HG03342 (cell line): Measurements from ENCODE around the gene MYRIP.

Experiments used
- ATAC-seq: cut with Tn5 transposase; IDR thresholded peaks from one replicate; pipeline ENCODE4 v1.9.1; 2021; ENCODE audit warnings: mild to moderate bottlenecking, moderate library complexity; ENCODE audit not compliant: unreplicated experiment

Gene MYRIP

GRCh38 chr3:39962581-39962980, 153.2 kb downstream of the MYRIP start:
- ATAC-seq = no peak

DNA sequence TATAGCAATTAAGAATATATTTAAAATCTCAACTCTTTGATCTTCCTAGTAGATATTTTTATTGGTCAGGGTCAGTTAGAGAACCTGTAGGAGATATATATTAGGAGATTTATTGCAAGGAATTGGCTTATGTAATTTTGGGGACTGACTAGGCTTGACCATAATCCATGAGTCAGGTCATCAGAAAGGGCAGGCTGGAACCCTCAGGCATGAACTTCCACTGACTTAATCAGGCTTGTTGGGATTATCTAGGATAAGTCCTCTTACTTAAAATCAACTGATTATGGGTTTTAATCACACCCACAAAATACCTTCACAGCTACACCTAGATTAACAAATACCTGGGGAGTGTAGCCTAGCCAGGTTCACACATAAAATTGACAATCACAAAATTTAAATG, 156.1 kb downstream of the MYRIP start:
- no peak for ATAC-seq

DNA sequence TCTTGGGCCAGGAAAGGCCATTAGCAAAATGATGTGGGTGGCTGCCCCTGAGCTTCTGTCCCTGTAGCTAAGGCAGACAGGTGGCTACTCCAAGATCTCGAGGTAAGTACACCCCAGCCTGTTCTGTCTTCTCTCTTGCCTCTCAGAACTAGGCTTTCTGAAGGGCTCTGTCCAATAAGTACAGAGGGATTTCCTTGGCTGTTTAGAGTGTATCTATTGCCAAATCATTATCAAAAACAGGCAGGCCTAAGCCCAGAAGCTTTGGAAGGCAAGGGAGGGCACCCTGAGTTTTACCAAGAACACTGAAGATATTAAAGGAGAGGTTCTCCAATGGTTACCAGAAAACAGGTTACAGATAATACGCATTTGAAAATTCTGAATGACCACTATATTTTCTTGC, 156.6 kb downstream of the MYRIP start:
- ATAC-seq = no peak

DNA sequence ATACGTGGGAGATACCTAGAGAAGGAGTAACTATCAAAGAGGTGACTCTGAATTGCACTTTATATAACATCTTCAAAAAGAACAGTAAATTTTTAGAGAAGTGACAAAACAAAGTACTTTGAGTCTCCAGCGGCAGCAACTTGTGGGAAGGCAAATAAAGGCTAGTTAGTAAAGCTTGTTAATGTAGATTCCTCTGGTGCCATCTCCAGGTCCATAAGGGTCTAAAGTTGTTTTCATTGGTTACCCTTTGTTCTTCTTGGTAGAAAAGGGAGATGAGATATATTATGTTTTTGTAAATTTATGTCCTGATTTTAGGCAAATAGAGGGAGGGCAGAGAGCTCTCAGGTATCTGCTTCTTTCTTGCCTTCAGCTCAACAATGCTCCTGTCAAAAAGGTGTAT, 161.6 kb downstream of the MYRIP start:
- ATAC-seq = no peak

DNA sequence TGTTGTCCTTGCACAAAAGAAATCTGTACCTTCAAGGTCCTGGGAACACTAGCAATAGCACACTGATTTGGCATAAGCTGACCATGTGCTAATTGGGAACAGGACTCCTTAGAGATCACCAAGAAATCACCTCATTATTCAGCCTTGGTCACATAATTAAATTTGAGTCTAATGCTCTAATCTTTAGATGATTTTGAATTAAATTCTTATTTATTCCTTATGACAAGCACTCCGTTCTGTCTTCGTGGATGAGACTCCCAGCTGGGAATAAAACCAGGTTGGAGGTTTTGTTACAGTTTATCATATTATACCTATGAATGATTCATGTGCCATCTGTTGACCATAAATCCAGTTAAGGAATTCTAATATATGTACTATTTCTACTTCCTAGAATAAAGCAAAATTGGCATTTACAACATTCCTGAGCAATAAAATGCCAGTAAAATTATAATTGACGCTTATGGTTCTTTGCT, 162.2 kb downstream of the MYRIP start:
- ATAC-seq = no peak

DNA sequence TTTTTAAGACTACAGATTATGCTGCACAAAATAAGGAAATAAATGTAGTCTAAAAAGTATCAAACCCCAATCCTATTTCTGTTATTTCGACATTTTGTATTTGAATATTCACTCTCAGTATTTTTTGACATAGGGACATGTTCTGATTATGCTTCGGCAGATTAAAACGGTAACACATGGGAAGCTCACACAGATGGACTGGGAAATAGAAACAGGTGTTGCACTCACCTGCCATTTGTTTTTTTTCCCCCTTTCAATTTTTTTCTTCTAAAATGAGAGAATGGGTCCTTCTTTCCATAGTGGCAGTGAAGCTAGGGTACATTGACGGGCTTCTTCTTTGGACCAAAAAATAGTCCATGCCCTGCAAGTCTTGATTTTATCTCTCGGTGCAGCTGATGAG, 163.1 kb downstream of the MYRIP start:
- no peak for ATAC-seq

GRCh38 chr3:39977058-39977794, 167.8 kb downstream of the MYRIP start:
- no peak for ATAC-seq

- no peak for ATAC-seq
Measured at GRCh38 chr3:39978308-39978707, 168.9 kb downstream of the MYRIP start.

- ATAC-seq = no peak
Measured at GRCh38 chr3:39980058-39980457, 170.6 kb downstream of the MYRIP start.

DNA sequence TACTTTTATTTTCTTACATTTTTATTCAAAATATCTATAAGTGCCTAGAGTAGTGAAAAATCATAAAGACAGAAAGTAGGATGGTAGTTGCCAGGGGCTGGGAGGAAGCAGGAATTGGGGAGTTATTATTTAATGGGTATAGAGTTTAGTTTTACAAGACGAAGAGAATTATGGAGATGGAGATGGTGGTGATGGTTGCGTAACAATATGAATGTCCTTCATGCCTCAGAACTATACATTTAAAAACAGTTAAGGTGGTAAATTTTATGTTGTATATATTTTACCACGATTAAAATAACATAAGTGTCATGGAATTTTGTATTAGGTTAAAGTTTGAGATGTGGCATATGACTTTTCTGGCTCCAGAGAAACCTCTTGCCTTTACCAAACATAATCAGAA, 171.4 kb downstream of the MYRIP start:
- no peak for ATAC-seq

- ATAC-seq = no peak
Measured at GRCh38 chr3:39981547-39982184, 172.3 kb downstream of the MYRIP start.

GRCh38 chr3:39982665-39983357, 173.4 kb downstream of the MYRIP start:
- ATAC-seq = no peak

DNA sequence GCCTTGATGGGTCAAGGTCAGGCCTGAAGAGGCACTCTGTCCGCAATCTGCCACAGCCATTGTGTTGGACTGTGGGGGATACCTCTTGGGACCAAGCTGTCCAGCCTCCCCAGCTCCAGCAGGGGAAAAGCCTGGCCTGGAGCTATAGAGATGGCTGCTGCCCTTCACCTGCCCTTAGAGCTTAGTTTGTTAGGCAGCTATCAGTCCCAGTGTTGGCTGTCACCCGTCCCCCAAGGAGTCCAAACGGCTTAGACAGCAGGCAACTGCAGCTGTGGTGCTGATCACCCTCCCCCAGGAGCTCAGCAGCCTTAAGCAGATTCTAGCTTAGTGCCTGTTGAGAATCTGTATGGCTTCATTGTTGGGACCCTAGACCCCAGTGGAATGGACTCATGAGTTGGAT, 180.3 kb downstream of the MYRIP start:
- ATAC-seq = no peak

GRCh38 chr3:39990532-39990931, 181.1 kb downstream of the MYRIP start:
- ATAC-seq = no peak

- no peak for ATAC-seq
Measured at GRCh38 chr3:40008796-40009195, 199.4 kb downstream of the MYRIP start.

DNA sequence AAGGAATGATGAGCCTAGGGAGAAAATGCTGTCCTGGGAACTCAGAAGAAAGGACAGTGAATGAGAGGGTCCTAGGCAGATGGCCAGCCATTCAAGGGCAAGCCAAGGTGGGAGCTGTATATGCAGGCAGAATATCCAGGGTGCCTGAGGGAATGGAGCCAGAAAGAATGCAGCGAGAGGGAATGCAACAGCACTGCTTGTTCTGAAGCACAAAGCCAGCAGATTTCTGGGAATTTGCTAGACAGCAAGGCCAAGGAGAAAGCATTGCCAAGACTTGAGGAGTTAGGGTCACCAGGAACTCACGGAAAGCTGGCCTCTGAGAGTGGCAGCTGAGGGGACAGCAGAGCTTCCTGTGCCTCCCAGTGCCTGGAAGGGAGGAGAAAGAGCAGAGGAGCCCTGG, 200.6 kb downstream of the MYRIP start:
- no peak for ATAC-seq

DNA sequence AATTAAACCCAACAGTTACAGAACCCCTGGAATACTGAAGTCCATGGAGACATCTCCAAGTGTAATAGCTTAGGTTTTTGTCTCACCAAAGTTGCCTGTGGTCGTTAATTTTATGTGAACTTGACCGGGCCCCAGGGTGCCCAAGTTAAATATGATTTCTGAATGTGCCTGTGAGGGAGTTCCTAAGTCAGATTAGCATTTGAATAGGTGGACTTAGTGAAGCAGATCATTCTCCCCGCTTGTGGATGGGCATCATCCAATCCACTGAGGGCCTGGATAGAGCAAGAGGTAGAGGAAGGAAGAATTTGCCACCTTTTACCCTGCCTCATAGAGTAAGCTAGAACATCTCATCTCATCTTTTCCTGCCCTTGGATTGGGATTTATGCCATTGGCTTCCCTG, 203.0 kb downstream of the MYRIP start:
- ATAC-seq = no peak

- no peak for ATAC-seq
Measured at GRCh38 chr3:40016391-40016790, 207.0 kb downstream of the MYRIP start.

- no peak for ATAC-seq
Measured at GRCh38 chr3:40018369-40018768, 209.0 kb downstream of the MYRIP start.

DNA sequence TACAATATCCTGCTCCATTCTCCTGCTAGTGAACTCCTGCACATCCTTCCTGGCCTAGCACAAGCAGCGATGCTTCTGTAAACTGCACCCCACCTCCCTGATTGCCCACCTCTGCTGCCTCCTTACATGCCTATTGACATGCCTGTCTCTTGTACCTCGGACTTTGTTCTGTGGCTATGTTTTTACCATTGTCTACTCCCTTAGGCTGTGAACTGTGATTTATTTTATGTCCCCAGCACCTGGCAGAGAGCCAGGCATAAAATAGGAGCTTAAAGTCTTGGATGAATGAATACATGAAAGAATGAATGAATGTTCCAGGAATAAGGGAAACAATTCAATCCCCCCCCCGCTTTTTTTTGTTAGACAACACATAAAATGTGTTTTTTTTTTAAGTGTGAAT, 210.0 kb downstream of the MYRIP start:
- ATAC-seq = no peak

- no peak for ATAC-seq
Measured at GRCh38 chr3:40020689-40021088, 211.3 kb downstream of the MYRIP start.

- no peak for ATAC-seq
Measured at GRCh38 chr3:40021338-40021737, 211.9 kb downstream of the MYRIP start.
